ENCODE measurements around the gene IMPDH2.
"Not testable (repeated sequence)": the region's sequence is repeated elsewhere in the genome, so short reads cannot be mapped to it uniquely, and the experiment has no call there.

Gene IMPDH2

DNA sequence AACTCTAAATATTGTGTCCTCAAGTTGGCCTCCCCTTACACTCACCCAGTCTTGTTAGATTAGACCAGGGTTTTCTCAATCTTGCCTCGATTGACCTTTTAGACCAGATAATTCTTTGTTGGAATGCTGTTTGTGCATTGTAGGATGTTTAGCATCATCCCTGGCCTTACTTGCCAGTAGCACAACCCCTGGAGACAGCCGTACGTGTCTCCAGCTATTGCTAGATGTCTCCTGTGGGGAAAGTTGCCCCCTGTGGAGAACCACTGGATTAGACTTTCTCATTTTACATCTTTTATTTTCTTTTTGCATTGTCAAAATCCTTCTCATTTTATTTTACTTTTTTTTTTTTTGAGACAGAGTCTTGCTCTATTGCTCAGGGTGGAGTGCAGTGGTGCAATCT is 19.8 kb downstream of the IMPDH2 start:
- ChIA-PET POLR2A (interaction anchor here (0.7 to 6.5 kb wide), 3 partner anchors 8 to 1600 kb away, joined by 4 to 50 read pairs (median 6); partner anchors contain the start of genes DALRD3 and NDUFAF3), CTCF (interaction anchor here (4.0 to 11.8 kb wide), 3 partner anchors 11 to 21 kb away, joined by 16 to 131 read pairs (median 57); partner anchors contain the start of genes DALRD3, NDUFAF3 and P4HTM)
- no peak for DNase-seq (ENCODE audit: extremely low spot score)
- TF ChIP-seq, protein P1, sequence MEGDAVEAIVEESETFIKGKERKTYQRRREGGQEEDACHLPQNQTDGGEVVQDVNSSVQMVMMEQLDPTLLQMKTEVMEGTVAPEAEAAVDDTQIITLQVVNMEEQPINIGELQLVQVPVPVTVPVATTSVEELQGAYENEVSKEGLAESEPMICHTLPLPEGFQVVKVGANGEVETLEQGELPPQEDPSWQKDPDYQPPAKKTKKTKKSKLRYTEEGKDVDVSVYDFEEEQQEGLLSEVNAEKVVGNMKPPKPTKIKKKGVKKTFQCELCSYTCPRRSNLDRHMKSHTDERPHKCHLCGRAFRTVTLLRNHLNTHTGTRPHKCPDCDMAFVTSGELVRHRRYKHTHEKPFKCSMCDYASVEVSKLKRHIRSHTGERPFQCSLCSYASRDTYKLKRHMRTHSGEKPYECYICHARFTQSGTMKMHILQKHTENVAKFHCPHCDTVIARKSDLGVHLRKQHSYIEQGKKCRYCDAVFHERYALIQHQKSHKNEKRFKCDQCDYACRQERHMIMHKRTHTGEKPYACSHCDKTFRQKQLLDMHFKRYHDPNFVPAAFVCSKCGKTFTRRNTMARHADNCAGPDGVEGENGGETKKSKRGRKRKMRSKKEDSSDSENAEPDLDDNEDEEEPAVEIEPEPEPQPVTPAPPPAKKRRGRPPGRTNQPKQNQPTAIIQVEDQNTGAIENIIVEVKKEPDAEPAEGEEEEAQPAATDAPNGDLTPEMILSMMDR (IDR thresholded peaks at IDR 0.05; ENCODE audit: control extremely low read depth, extremely low read depth, low read depth, missing control alignments) = no peak

DNA sequence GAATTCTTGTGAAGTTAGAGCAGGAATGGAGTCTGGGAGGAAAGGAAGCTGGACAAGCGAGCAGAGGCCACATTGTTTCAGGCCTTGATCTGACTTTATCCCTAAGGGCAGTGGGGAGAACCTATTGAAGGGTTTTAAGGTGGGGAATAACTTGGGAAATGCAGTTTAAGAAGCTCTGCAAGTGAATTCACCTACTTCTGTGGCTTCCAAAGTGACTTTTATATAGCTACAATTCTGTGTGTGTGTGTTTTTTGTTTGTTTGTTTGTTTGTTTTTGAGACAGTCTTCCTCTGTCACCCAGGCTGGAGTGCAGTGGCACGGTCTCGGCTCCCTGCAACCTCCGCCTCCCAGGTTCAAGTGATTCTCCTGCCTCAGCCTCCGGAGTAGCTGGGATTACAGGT is 20.6 kb downstream of the IMPDH2 start:
- DNase-seq (ENCODE audit: extremely low spot score) = not testable (repeated sequence)
- CTCF ChIA-PET = interaction anchor here (1.5 to 11.8 kb wide), 5 partner anchors 12 to 48 kb away, joined by 3 to 131 read pairs (median 16); partner anchors contain the start of genes DALRD3, NDUFAF3 and P4HTM
- POLR2A ChIA-PET = interaction anchor here (0.6 to 6.5 kb wide), 5 partner anchors 9 to 1600 kb away, joined by 3 to 50 read pairs (median 5); partner anchors contain the start of genes DALRD3 and NDUFAF3

DNA sequence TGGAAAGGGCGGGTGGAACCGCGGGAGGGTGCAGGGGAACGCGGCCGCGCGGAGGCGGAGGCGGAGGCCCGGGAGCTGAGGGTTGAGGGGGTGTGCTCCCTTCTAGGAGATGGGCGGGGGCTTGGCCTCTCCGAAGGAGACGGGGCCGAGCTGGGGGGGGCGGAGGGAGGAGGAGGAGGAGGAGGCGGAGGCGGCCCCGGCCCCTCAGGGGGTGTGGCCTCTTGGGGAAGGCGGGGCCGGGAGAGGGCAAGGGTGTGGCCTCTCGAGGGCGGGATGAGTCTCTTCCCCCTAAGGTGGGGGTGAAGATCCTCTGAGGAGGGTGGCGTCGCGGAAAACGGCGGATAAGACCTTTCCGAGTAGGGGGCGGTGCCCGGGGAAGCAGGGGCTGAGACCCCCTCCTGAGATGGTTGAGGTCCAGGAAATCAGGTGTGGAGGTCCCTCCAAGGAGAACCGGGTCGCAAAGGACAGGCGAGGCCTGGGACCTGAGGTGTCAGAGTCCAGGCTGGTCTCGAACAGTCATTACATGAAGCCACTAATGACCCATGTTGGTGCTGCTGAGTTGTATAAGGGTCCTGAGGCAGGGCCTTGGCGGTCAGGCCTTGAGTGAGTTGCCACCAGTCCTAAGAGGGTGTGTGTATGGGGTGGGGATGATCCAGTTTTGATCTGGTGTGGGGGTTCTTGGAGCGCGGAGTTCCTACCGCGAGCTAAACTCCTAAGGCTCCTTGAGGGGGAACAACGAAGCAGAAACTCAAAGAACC is 21.2 kb downstream of the IMPDH2 start:
- CTCF ChIA-PET = interaction anchor here (0.9 to 11.8 kb wide), 11 partner anchors 11 to 572 kb away, joined by 3 to 131 read pairs (median 6); partner anchors contain the start of genes ARIH2, DALRD3, KLHDC8B and NDUFAF3
- POLR2A ChIA-PET = interaction anchor here (0.6 to 6.5 kb wide), 10 partner anchors 9 to 1712 kb away, joined by 3 to 50 read pairs (median 6); partner anchors contain the start of genes DAG1, DALRD3, IMPDH2 and NDUFAF3
- peak; percentile 86 for DNase-seq (ENCODE audit: extremely low spot score)
- TF ChIP-seq, protein P1 (IDR thresholded peaks at IDR 0.05; ENCODE audit: control extremely low read depth, extremely low read depth, low read depth, missing control alignments) = no peak

DNA sequence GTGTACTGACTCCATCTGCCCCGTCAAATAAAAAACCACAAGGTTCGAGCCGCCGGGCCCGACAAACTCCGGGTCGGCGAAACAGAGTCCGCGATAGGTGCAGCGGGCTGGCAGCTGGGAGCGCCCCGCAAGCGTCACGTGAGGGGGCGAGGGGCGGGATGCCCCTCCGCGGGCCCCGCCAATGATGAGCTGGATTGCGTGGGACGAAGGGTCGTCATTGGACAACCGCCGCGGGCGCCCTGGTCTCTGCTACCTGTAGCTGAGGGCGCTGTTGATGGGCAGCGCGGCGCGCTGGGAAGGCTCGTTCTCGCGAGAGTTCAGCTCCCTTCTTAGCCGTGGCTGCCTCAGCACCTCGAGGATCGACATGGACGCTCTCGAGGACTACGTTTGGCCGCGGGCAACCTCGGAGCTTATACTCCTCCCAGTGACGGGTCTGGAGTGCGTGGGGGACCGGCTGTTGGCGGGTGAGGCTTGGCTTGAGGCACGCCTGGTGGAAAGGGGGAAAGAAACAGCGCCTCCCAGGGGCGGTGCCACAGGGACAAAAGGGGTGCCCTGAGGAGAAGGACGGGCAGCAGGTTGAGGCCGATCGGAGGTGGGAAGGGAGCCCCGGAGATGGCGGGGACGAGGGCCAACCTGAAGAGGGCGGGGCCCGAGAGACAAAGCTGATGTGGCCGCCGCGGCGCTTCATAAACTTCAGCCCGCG is 22.0 kb downstream of the IMPDH2 start, which contains the start of gene WDR6:
TSS of gene WDR6 (plus strand) at position 324 of the 703 bp plus-strand sequence. CDS start at position 365, 41 bp downstream.
- ChIA-PET POLR2A (interaction anchor here (0.6 to 6.5 kb wide), 15 partner anchors 9 to 1712 kb away, joined by 3 to 50 read pairs (median 4); partner anchors contain the start of genes DAG1, DALRD3, IMPDH2 and NDUFAF3), CTCF (interaction anchor here (0.6 to 11.8 kb wide), 17 partner anchors 8 to 571 kb away, joined by 3 to 131 read pairs (median 4); partner anchors contain the start of genes ARIH2, DALRD3, IMPDH2 and KLHDC8B)
- TF ChIP-seq, protein P1 (IDR thresholded peaks at IDR 0.05; ENCODE audit: control extremely low read depth, extremely low read depth, low read depth, missing control alignments) = peak; percentile 50
- DNase-seq (ENCODE audit: extremely low spot score) = peak; percentile 98

DNA sequence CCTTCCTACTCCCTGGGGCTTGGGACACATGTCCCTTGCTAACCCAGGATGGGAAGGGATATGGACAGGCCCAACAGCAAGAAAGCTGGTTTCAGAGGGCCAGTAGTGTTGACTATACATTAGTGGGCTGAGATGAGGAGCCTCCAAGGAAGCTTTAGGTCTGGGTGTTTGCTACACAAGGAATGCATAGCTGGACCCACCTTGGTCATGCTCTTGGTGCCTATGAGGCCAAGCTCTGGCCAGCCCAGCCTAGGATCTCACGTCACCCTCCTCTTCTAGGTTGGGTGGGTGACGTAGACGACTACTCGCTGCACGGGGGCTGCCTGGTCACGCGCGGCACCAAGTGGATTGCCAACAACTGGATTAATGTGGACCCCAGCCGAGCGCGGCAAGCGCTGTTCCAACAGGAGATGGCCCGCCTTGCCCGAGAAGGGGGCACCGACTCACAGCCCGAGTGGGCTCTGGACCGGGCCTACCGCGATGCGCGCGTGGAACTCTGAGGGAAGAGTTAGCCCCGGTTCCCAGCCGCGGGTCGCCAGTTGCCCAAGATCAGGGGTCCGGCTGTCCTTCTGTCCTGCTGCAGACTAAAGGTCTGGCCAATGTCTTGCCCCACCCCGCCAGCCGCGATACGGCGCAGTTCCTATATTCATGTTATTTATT is 22.7 kb downstream of the IMPDH2 start:
- ChIA-PET POLR2A (interaction anchor here (0.6 to 6.5 kb wide), 14 partner anchors 9 to 464 kb away, joined by 3 to 50 read pairs (median 4); partner anchors contain the start of genes DAG1, DALRD3, IMPDH2 and NDUFAF3), CTCF (interaction anchor here (0.6 to 11.8 kb wide), 15 partner anchors 9 to 570 kb away, joined by 3 to 131 read pairs (median 5); partner anchors contain the start of genes DALRD3, IMPDH2, KLHDC8B and NDUFAF3)
- TF ChIP-seq, protein P1 (IDR thresholded peaks at IDR 0.05; ENCODE audit: control extremely low read depth, extremely low read depth, low read depth, missing control alignments) = no peak
- no peak for DNase-seq (ENCODE audit: extremely low spot score)

DNA sequence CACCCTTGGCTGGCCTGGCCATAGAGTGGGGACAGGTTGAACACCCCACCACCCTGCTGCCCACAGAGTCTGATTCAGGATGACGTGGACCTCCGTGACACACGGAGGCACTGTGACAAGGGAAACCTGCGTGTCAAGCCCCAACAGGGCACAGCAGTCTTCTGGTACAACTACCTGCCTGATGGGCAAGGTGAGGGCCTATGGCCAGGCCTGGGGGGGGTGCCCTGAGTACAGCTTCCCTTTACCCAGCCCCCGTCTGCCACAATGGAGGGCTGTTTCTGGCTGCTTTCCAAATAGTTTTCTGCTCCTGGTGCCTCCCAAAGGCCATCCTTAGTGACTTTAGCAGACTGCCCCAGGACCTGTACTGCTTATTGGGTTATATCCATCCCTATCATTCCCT is 23.2 kb downstream of the IMPDH2 start:
- TF ChIP-seq, protein P1 (IDR thresholded peaks at IDR 0.05; ENCODE audit: control extremely low read depth, extremely low read depth, low read depth, missing control alignments) = no peak
- POLR2A ChIA-PET = interaction anchor here (0.5 to 6.5 kb wide), 5 partner anchors 11 to 128 kb away, joined by 4 to 50 read pairs (median 20); partner anchors contain the start of genes DALRD3, IMPDH2 and NDUFAF3
- DNase-seq (ENCODE audit: extremely low spot score) = no peak
- CTCF ChIA-PET = interaction anchor here (1.2 to 11.8 kb wide), 8 partner anchors 8 to 286 kb away, joined by 3 to 131 read pairs (median 10); partner anchors contain the start of genes DALRD3, NDUFAF3 and P4HTM
